PC-9 (cell line): ENCODE data around the gene LSM14A.

Source experiments
- CTCF ChIP-seq: fragments of 200-600 bp; sonication (generic); conservative IDR thresholded peaks from 2 replicates; pipeline ENCODE4 v1.6.1; 2017; ENCODE audit warnings: mixed run types, antibody characterized with exemption, mild to moderate bottlenecking, moderate library complexity
- EZH2 ChIP-seq: fragments of 200-600 bp; sonication (generic); IDR thresholded peaks from 2 replicates; pipeline ENCODE4 v1.8.0; 2017; ENCODE audit warnings: antibody characterized with exemption, low read depth

GRCh38 chr19:34277244-34277643 is 104.9 kb downstream of the LSM14A start:
- TF ChIP-seq CTCF (no peak), EZH2 (no peak)
